ENCODE measurements around the gene TYRO3. TPM values are rescaled to one million over a fixed set of nuclear protein-coding genes. Genes with fewer than 3 reads are reported as not detected.
A peak's percentile ranks its signal among the peaks of the same experiment; 100 is the strongest.

Gene TYRO3
- total and polyA plus RNA-seq, 2 of the 13 experiments (the other 11 are each of a cell fraction or from before 2014, with no cell fraction given) = 24.0 to 43.6 TPM

GRCh38 chr15:41574158-41574557 is 15.1 kb downstream of the TYRO3 start (continued):
- TF ChIP-seq ZHX1 (CRISPR knock-in tag; IDR thresholded peaks at IDR 0.05; ENCODE audit: low read depth) = no peak

DNA sequence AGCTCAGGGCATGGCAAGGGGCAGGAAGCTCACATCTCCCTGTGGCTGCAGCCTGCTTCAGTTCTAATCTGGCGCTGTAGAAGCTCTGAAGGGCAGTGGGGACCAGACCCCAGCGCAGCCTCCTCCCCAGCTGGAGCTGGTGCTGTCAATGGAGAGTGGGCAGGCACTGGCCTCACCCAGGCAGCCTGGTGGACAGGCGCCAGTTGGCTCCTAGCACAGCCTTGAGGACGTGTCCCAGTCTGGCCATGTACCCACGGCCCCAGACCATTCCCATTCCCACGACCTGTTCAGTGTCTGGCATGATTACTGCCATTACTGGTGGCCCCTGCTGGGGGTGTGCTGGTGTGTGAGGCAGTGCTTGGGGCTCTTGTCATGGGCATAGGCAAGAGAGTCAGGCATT is 16.3 kb downstream of the TYRO3 start:
- TF ChIP-seq, protein P1, sequence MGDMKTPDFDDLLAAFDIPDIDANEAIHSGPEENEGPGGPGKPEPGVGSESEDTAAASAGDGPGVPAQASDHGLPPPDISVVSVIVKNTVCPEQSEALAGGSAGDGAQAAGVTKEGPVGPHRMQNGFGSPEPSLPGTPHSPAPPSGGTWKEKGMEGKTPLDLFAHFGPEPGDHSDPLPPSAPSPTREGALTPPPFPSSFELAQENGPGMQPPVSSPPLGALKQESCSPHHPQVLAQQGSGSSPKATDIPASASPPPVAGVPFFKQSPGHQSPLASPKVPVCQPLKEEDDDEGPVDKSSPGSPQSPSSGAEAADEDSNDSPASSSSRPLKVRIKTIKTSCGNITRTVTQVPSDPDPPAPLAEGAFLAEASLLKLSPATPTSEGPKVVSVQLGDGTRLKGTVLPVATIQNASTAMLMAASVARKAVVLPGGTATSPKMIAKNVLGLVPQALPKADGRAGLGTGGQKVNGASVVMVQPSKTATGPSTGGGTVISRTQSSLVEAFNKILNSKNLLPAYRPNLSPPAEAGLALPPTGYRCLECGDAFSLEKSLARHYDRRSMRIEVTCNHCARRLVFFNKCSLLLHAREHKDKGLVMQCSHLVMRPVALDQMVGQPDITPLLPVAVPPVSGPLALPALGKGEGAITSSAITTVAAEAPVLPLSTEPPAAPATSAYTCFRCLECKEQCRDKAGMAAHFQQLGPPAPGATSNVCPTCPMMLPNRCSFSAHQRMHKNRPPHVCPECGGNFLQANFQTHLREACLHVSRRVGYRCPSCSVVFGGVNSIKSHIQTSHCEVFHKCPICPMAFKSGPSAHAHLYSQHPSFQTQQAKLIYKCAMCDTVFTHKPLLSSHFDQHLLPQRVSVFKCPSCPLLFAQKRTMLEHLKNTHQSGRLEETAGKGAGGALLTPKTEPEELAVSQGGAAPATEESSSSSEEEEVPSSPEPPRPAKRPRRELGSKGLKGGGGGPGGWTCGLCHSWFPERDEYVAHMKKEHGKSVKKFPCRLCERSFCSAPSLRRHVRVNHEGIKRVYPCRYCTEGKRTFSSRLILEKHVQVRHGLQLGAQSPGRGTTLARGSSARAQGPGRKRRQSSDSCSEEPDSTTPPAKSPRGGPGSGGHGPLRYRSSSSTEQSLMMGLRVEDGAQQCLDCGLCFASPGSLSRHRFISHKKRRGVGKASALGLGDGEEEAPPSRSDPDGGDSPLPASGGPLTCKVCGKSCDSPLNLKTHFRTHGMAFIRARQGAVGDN (CRISPR knock-in tag; IDR thresholded peaks at IDR 0.05) = 0 out of 2 replicates have a peak, but pooled peaks have one; percentile 17
- no peak for TF ChIP-seq MYC (CRISPR knock-in tag; IDR thresholded peaks at IDR 0.05; ENCODE audit: borderline replicate concordance)
- CTCF ChIA-PET (ENCODE audit: low intra/inter-chr PET ratio, low total read pairs) = no interaction called here
- no CpG with 5 or more reads among the region's 6 CpGs for WGBS (ENCODE audit: low lambda C conversion rate)
- in situ Hi-C loops (cut with HindIII; ENCODE audit: extremely low pct_ligation_motif_present, low pct_unique_long_range_greater_than_20kb) = no loop called here
- Histone ChIP-seq H3K4me2 (ENCODE audit: low read depth, low read length) (no peak overlapping the region), H2AFZ (ENCODE audit: low read length) (no peak overlapping the region), H3K36me3 (replicated peaks in 1 of 2; ENCODE audit: control insufficient read depth in 1 of 2, insufficient read depth in 2 of 2, low read length in 2 of 2) (peaks cover 28 to 35% of the 10 kb centered on the region in 2 experiments), H3K79me2 (ENCODE audit: insufficient read depth, low read length) (no peaks in the 10 kb centered on the region), H3K4me3 (replicated peaks in 1 of 3; ENCODE audit: insufficient read depth in 1 of 3, low read depth in 2 of 3, low read length in 3 of 3) (no peak overlapping the region), H3K4me1 (ENCODE audit: insufficient read depth, low read length) (peaks cover 26% of the 10 kb centered on the region; the same call in 1 of the 2 replicates), H3K27ac (ENCODE audit: extremely low read length, insufficient read depth, low read length) (no peak overlapping the region), H3K27me3 (ENCODE audit: control insufficient read depth in 1 of 2, insufficient read depth in 2 of 2, low read length in 2 of 2) (no peaks in the 10 kb centered on the region; a peak in 1 of 5 replicates), H3K9me3 (ENCODE audit: low read length) (no peaks in the 10 kb centered on the region), H4K20me1 (ENCODE audit: insufficient read depth, low read length) (no peaks in the 10 kb centered on the region), H3K9ac (ENCODE audit: insufficient read depth, low read depth, low read length) (no peak overlapping the region)
- ATAC-seq = no peak
- FAIRE-seq = no peak
- intact Hi-C loops (cut with micrococcal nuclease; ENCODE audit: unreplicated experiment) = no loop called here
- no peak for DNase-seq (ENCODE audit: low spot score)
- POLR2A ChIA-PET = interaction anchor here (1.8 to 2.5 kb wide), 2 partner anchors 13 to 17 kb away, joined by 4 to 9 read pairs; no protein-coding TSS in a partner anchor
- no TSS peak for BruUV-seq (replicated peaks)

All from HepG2 (cell line).